Testis (tissue), 3 donors: ENCODE data around the gene LRMDA. TPM values are rescaled to one million over a fixed set of nuclear protein-coding genes. Genes with fewer than 3 reads are reported as not detected.
A peak's percentile ranks its signal among the peaks of the same experiment; 100 is the strongest.

Experiments
- DNase-seq: peaks from one replicate; pipeline ENCODE4 v3.0.0-alpha.2; 2019
- H3K27ac ChIP-seq, 2 donors: fragments of 200-600 bp; sonication (generic); one replicate each; pipeline ENCODE4 v1.5.1; 2019
- H3K27me3 ChIP-seq: fragments of 200-600 bp; sonication (generic); one replicate; pipeline ENCODE4 v1.5.1; 2019
- H3K36me3 ChIP-seq: fragments of 200-600 bp; sonication (generic); one replicate; pipeline ENCODE4 v1.5.1; 2017; ENCODE audit warnings: low read depth; ENCODE audit errors: missing control alignments
- H3K4me1 ChIP-seq: fragments of 200-600 bp; sonication (generic); one replicate; pipeline ENCODE4 v1.5.1; 2019
- H3K4me3 ChIP-seq, 2 donors: fragments of 200-600 bp; sonication (generic); one replicate each; pipeline ENCODE4 v1.5.1; 2017 to 2019
- H3K9me3 ChIP-seq: fragments of 200-600 bp; sonication (generic); one replicate; pipeline ENCODE4 v1.5.1; 2017
- CTCF ChIP-seq, 3 experiments: fragments of 450-650 bp in 2 of 3; fragments of 200-600 bp in 1 of 3; sonication (generic) in 1 of 3; IDR thresholded peaks; one replicate each; pipeline ENCODE4 v1.5.1; 2016 to 2019; ENCODE audit warnings: antibody characterized with exemption in 3 of 3, mild to moderate bottlenecking in 2 of 3, moderate library complexity in 1 of 3
- POLR2A ChIP-seq: fragments of 450-650 bp; IDR thresholded peaks from one replicate; pipeline ENCODE4 v1.6.1; 2017; ENCODE audit warnings: antibody characterized with exemption, mild to moderate bottlenecking, moderate library complexity
- WGBS, 2 donors: methylation state at CpG; one replicate each; pipeline ENCODE4 v1.1.5; 2018; 5-methylcytosine and 5-hydroxymethylcytosine counted together
- intact Hi-C: fragments of 100-400 bp; cut with DNase I; formaldehyde crosslinking; loops from one replicate; pipeline ENCODE4 v1.15.1; 2023; ENCODE audit warnings: low total_unique reads
- polyA plus RNA-seq: library from polyadenylated mRNA; stranded (reverse); fragments of 350-450 nt; fragmentation: Illumina TruSeq; extraction: RNeasy Lipid Tissue Mini Kit (QIAGEN cat#74804); gene quantifications from one replicate; pipeline ENCODE4 v1.2.3, GENCODE V29; 2014; ENCODE audit warnings: low read depth, low replicate concordance; ENCODE audit not compliant: insufficient read depth
- total RNA-seq, 2 donors: library from RNA; depleted of rRNA; stranded (reverse); fragments of >200 nt; gene quantifications; one replicate each; pipeline ENCODE4 v1.2.3, GENCODE V29; 2016

Gene LRMDA
- total and polyA plus RNA-seq, 3 donors from 2014 or later: 7.6 to 13.8 (median 10.6) TPM

DNA sequence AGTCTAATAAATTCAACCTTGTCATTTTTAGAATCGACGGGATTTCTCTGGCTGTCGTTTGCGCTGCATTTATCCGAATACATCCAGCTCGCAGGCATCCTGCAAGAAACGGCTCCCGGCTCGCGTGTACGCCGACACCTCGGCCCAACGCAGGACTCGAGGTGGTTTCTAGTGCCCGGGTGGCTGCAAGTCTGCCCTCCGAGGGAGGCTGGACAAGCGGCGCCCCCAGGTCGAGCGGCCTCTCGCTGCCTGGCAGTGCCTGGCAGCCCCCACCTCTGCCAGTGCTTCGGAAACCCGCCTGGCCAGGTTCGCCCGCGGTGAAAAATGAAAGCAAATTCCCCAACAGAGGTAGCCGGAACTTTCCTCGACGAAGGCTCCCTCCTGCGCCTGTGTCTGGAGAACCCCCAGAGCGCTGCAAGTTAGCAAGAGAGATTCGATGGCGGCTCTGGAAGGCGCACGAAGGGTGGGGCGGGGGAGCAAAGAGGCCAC, 24.2 kb upstream of the LRMDA start:
- Histone ChIP-seq H3K4me1 (peaks cover 3% of the 10 kb centered on the region), H3K36me3 (no peaks in the 10 kb centered on the region), H3K9me3 (no peaks in the 10 kb centered on the region), H3K27ac (no peak overlapping the region), H3K4me3 (peak overlapping the region in 1 of 2 donors; percentile 74), H3K27me3 (no peaks in the 10 kb centered on the region)
- intact Hi-C loops: loop anchor here (10.0 kb wide), 2 partner anchors 508 to 628 kb away; no protein-coding TSS in a partner anchor
- 52 to 64% methylated on average over 33 to 37 of the region's 37 CpGs for WGBS, 2 donors
- TF ChIP-seq POLR2A: no peak
- no peak for TF ChIP-seq CTCF (IDR thresholded peaks at IDR 0.05)
- DNase-seq: no peak

- peak overlapping the region; percentile 74 to 84 for H3K4me3 ChIP-seq
- intact Hi-C loops: loop anchor here (10.0 kb wide), 2 partner anchors 507 to 627 kb away; no protein-coding TSS in a partner anchor
- WGBS, 2 donors: 33 to 64% methylated on average over 19 to 65 of the region's 68 CpGs
- peaks cover 3% of the 10 kb centered on the region for H3K4me1 ChIP-seq
- TF ChIP-seq CTCF (IDR thresholded peaks at IDR 0.05) (no peak), POLR2A (no peak)
- H3K9me3 ChIP-seq: no peaks in the 10 kb centered on the region
- no peaks in the 10 kb centered on the region for H3K36me3 ChIP-seq
- H3K27ac ChIP-seq: peak overlapping the region in 1 of 2 donors; percentile 86
- peak; percentile 57 for DNase-seq
- no peaks in the 10 kb centered on the region for H3K27me3 ChIP-seq
Observed at GRCh38 chr10:75407713-75408508, 23.5 kb upstream of the LRMDA start.

DNA sequence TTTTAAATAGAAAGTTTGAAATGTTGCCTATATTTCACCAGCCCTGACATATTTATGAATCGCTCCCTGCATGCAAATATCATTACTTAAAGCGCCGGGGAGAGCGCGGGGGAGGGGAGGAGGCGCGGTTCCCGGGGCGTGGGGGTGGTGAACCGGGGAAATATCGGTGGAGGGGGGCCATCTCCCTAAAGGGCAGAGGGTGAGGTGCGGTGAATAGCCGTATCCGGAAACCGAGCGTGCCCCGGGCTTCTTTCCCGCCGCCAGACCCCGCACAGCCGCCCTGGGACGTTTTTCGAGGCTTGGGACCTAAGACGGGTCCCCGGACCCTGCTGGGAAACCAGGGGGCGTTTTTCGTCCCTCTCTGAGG, 22.9 kb upstream of the LRMDA start:
- Histone ChIP-seq H3K36me3 (no peaks in the 10 kb centered on the region), H3K9me3 (no peaks in the 10 kb centered on the region), H3K4me1 (peaks cover 3% of the 10 kb centered on the region), H3K4me3 (peak overlapping the region; percentile 74 to 84), H3K27me3 (no peaks in the 10 kb centered on the region), H3K27ac (peak overlapping the region in 1 of 2 donors; percentile 86)
- TF ChIP-seq POLR2A (no peak), CTCF (IDR thresholded peaks at IDR 0.05) (no peak)
- no peak for DNase-seq
- intact Hi-C loops: loop anchor here (10.0 kb wide), 2 partner anchors 506 to 626 kb away; no protein-coding TSS in a partner anchor
- 6 to 19% methylated on average over 27 of the region's 27 CpGs for WGBS, 2 donors

DNA sequence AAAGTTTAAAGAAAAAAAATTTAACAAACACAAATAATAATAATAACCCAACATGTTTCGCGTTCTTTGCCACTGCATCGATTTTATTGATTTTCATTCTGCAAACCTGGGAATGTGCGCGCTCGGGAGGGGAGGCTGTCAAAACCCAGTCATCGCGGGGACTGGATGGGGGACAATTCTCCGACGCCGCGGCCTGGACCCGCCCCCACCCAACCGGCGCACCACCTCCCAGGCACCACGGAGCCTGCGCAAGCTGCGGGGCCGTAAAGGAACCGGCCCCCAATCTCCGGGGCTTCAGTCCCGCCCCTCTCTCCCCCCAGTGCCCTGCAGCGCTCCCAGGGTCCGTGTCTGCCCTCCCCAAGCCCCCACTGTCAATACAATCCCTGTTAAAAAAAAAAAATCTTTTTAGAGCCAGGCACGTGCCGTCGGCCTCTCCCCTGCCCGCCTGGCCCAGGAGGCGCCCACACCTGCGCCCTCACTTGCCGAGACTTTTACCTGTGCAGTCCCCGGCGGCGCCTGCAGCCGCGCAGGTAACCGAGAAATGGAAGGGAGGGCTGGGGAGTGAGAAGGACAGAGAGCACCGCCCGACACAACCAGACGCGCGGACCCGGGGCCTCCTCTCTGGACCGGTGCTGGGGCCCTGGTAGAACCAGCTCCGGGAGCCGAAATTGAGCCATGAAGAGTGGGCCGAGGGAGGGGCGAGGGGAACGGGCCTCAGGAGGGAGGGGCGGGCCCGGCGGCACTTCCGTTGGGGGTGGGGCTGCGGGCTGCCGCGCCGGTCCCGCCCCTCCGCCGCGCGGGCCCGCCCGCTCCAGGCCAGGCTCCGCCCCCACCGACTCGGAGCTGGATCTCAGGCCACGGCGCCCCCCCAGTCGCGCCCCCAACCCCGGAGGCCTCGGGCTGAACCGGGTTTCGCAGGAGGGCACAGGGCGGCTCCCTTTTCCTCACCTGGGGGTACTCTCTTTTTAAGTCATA, 22.2 kb upstream of the LRMDA start:
- no peaks in the 10 kb centered on the region for H3K9me3 ChIP-seq
- peak overlapping the region; percentile 68 to 86 for H3K27ac ChIP-seq
- no peak for TF ChIP-seq CTCF (IDR thresholded peaks at IDR 0.05)
- TF ChIP-seq POLR2A: no peak
- peaks cover 3% of the 10 kb centered on the region for H3K4me1 ChIP-seq
- no peaks in the 10 kb centered on the region for H3K36me3 ChIP-seq
- H3K4me3 ChIP-seq: peak overlapping the region; percentile 74 to 84
- 1 to 2% methylated on average over 26 to 69 of the region's 76 CpGs for WGBS, 2 donors
- no peaks in the 10 kb centered on the region for H3K27me3 ChIP-seq
- intact Hi-C loops: loop anchor here (10.0 kb wide), 2 partner anchors 506 to 626 kb away; no protein-coding TSS in a partner anchor
- peak; percentile 78 for DNase-seq
